ENCODE measurements around the gene ACOX3.

Gene ACOX3

DNA sequence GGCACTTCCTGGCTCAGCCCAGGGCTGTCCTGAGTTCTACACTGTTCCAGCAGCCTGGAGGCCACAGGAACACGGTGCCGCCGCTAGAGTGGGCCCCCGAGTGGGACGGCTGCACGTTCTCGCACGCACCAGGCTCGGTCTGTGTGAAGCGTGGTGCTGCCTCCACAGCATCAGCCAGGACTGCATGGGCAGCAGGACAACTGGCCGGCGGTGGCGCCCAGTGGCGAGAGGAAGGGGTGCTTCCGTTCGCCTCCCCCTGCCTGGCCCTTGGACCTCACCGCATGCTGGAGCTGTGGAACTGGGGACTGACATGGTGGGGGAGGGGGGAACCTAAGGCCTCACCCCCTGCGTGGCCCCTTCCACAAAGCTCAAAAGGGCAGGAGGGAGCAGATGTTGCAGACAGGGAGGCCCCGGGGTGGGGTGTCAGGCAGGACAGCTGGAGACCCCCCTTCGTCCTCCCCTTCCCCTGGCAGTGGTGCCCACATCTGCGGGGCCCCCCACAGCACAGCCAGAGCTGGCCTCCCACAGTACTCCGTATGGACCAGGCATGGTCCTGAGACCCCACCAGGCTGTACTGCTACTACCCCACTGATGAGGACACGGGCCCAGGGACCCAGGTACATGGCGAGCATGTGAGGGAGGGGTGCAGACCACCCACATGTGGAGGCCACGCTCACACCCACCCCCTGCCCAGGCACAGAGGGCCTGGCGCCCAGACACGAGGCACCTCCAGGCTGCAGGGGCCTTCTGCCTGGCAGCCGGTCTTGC, 58.5 kb downstream of the ACOX3 start:
- Histone ChIP-seq H3K27me3 (ENCODE audit: insufficient read depth, low read length) (no peaks in the 10 kb centered on the region), H3K4me3 (ENCODE audit: low read length) (no peak overlapping the region), H3K36me3 (ENCODE audit: insufficient read depth, low read depth, low read length) (no peaks in the 10 kb centered on the region), H3K9me3 (ENCODE audit: insufficient read depth, low read depth, low read length) (no peaks in the 10 kb centered on the region), H3K9ac (ENCODE audit: low read depth, low read length) (no peak overlapping the region), H3K27ac (ENCODE audit: low read length) (no peak overlapping the region), H3K4me1 (ENCODE audit: insufficient read depth, low read length) (no peaks in the 10 kb centered on the region)

GRCh38 chr4:8380511-8381415, 59.8 kb downstream of the ACOX3 start:
- Histone ChIP-seq H3K4me3 (ENCODE audit: low read length) (no peak overlapping the region), H3K9me3 (ENCODE audit: insufficient read depth, low read depth, low read length) (no peaks in the 10 kb centered on the region), H3K27me3 (ENCODE audit: insufficient read depth, low read length) (no peaks in the 10 kb centered on the region), H3K27ac (ENCODE audit: low read length) (no peak overlapping the region), H3K4me1 (ENCODE audit: insufficient read depth, low read length) (no peaks in the 10 kb centered on the region), H3K9ac (ENCODE audit: low read depth, low read length) (no peak overlapping the region), H3K36me3 (ENCODE audit: insufficient read depth, low read depth, low read length) (no peaks in the 10 kb centered on the region)

DNA sequence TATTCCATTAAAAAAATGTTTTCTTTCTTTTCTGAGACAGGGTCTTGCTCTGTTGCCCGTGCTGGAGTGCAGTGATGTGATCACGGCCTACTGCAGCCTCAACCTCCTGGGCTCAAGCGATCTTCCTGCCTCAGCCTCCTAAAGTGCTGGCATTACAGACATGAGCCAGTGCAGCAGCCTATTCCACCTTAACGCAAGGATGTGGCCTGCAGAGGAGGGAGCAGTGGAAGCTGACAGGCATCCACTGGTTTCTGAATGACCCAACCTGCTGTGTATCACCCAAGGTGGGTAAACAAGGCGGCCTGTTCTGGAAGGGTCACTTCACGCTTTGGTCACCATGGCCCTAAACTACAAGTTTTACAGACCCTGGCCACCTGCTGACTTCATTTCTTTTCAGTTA, 60.8 kb downstream of the ACOX3 start:
- H3K27me3 ChIP-seq (ENCODE audit: insufficient read depth, low read length), result no peaks in the 10 kb centered on the region
- H3K4me1 ChIP-seq (ENCODE audit: insufficient read depth, low read length), result no peaks in the 10 kb centered on the region
- no peaks in the 10 kb centered on the region for H3K9me3 ChIP-seq (ENCODE audit: insufficient read depth, low read depth, low read length)
- no peak overlapping the region for H3K4me3 ChIP-seq (ENCODE audit: low read length)
- no peaks in the 10 kb centered on the region for H3K36me3 ChIP-seq (ENCODE audit: insufficient read depth, low read depth, low read length)
- no peak overlapping the region for H3K9ac ChIP-seq (ENCODE audit: low read depth, low read length)
- no peak overlapping the region for H3K27ac ChIP-seq (ENCODE audit: low read length)

- no peaks in the 10 kb centered on the region for H3K36me3 ChIP-seq (ENCODE audit: insufficient read depth, low read depth, low read length)
- H3K9ac ChIP-seq (ENCODE audit: low read depth, low read length), result no peak overlapping the region
- no peaks in the 10 kb centered on the region for H3K9me3 ChIP-seq (ENCODE audit: insufficient read depth, low read depth, low read length)
- no peak overlapping the region for H3K4me3 ChIP-seq (ENCODE audit: low read length)
- H3K27ac ChIP-seq (ENCODE audit: low read length), result no peak overlapping the region
- H3K27me3 ChIP-seq (ENCODE audit: insufficient read depth, low read length), result no peaks in the 10 kb centered on the region
- no peaks in the 10 kb centered on the region for H3K4me1 ChIP-seq (ENCODE audit: insufficient read depth, low read length)
Observed at GRCh38 chr4:8379281-8379680, 61.2 kb downstream of the ACOX3 start.

GRCh38 chr4:8378776-8379175, 61.7 kb downstream of the ACOX3 start:
- no peak overlapping the region for H3K27ac ChIP-seq (ENCODE audit: low read length)
- no peak overlapping the region for H3K9ac ChIP-seq (ENCODE audit: low read depth, low read length)
- H3K27me3 ChIP-seq (ENCODE audit: insufficient read depth, low read length), result no peaks in the 10 kb centered on the region
- H3K9me3 ChIP-seq (ENCODE audit: insufficient read depth, low read depth, low read length), result no peaks in the 10 kb centered on the region
- no peak overlapping the region for H3K4me3 ChIP-seq (ENCODE audit: low read length)
- no peaks in the 10 kb centered on the region for H3K4me1 ChIP-seq (ENCODE audit: insufficient read depth, low read length)
- H3K36me3 ChIP-seq (ENCODE audit: insufficient read depth, low read depth, low read length), result no peaks in the 10 kb centered on the region

DNA sequence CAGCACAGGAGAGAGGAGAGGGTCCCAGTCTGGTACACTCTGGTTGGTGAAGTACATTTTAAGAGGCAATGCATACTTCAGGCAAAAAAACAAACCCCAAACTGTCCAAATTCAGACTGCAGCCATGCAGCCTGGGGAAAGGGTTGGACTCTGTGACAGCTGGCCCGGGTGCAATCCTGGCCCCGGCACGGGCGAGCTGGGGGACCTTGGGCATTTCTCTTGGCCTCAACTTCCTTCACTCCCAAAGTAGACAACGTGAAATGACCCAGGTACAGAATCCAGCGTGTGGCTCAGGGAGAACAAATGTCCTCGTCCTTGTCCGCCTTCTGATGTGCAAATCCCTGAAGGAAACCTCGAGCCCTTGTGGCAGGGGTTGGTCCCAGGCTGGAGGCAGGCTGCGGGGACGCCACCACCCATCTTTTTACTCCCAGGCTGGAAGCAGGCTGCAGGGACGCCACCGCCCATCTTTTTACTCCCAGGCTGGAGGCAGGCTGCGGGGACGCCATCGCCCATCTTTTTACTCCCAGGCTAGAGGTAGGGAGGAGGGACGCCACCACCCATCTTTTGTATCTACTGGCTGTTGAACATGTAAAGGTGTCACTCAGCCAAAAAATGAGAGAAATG, 62.3 kb downstream of the ACOX3 start:
- no peaks in the 10 kb centered on the region for H3K9me3 ChIP-seq (ENCODE audit: insufficient read depth, low read depth, low read length)
- H3K27me3 ChIP-seq (ENCODE audit: insufficient read depth, low read length), result no peaks in the 10 kb centered on the region
- H3K4me1 ChIP-seq (ENCODE audit: insufficient read depth, low read length), result no peaks in the 10 kb centered on the region
- no peaks in the 10 kb centered on the region for H3K36me3 ChIP-seq (ENCODE audit: insufficient read depth, low read depth, low read length)
- no peak overlapping the region for H3K9ac ChIP-seq (ENCODE audit: low read depth, low read length)
- H3K27ac ChIP-seq (ENCODE audit: low read length), result no peak overlapping the region
- H3K4me3 ChIP-seq (ENCODE audit: low read length), result no peak overlapping the region

DNA sequence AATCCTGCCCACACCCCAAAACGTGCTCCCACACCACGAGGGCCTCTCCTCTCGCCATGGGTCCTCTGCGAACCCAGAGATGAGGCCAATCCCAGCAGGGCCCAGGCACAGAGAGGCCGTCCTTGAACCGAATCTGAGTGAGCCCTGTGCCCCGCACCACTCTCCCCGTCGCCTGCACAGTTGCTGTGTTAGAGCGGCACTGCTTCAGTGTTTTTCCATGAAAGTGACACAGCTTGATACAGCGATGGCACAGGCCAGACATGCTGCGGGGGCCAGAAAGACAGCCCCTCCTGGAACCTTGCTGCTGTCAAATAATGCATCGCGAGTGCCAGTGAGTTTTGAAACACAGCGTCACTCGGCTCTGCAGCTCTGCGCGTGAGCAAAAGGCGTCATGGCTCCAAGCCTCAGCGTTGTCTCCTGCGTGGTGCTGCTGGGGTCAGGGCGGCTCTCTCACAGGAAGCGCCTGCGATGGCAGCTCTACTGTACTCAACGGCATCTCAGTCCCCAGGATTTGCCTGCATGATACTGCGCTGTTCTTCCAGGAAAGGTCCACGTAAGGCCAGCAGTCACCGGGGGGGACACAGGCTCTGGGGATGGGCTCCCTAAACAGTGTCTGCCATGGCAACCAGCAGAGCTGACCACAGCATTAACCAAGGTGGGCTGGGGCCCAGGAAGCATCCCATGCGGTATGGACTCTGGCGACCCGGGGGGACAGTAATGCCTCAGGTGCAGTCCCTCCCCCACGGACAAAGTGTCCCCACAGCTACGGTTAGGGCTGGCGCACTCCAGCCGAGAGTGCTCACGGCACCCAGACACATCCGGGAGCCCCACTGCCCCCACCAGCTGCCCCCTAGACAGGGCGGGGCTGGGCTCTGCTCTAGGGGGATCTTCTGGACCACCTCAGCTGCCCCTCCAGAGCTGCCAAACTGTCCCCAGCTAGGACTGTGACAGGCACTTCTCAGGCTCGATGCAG, 63.1 kb downstream of the ACOX3 start:
- Histone ChIP-seq H3K27ac (ENCODE audit: low read length) (no peak overlapping the region), H3K9me3 (ENCODE audit: insufficient read depth, low read depth, low read length) (no peaks in the 10 kb centered on the region), H3K4me3 (ENCODE audit: low read length) (no peak overlapping the region), H3K27me3 (ENCODE audit: insufficient read depth, low read length) (no peaks in the 10 kb centered on the region), H3K36me3 (ENCODE audit: insufficient read depth, low read depth, low read length) (no peaks in the 10 kb centered on the region), H3K4me1 (ENCODE audit: insufficient read depth, low read length) (no peaks in the 10 kb centered on the region), H3K9ac (ENCODE audit: low read depth, low read length) (no peak overlapping the region)

DNA sequence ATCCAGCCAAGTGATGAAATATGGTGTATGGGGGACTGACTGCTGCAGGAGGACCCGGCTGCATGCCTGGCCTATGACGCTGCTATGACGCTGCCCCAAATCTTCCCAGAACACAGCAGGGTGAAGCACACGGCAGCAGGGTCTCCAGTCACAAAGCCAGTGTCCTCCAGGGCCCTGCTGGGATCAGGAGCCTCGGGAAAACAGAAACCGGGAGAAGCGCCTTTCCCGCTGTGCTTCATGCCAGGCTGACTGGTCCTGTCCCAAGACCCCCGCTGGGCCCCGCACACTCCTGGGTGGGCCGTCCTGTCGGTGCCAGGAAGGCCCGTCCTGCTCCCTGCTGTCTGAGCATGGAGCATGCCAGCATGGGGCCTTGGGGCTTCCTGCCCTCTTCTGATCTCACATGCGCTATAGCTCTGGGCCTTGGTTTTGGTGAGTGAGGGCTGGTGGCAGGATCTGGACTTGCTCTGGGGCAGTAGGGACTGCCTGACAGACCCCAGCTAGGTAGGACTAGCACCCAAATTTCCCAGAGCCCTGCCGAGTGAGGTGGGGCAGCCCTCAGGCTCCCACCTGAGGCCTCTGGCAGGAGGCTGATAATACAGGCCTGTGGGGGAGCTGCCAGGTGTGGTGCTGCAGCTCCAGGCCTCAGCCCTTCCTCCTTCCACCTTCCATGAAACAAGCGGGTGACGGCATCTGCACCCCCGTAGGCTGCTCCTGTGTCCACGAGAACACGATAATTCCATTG, 64.0 kb downstream of the ACOX3 start:
- Histone ChIP-seq H3K9ac (ENCODE audit: low read depth, low read length) (no peak overlapping the region), H3K27ac (ENCODE audit: low read length) (no peak overlapping the region), H3K4me1 (ENCODE audit: insufficient read depth, low read length) (no peaks in the 10 kb centered on the region), H3K36me3 (ENCODE audit: insufficient read depth, low read depth, low read length) (no peaks in the 10 kb centered on the region), H3K27me3 (ENCODE audit: insufficient read depth, low read length) (no peaks in the 10 kb centered on the region), H3K4me3 (ENCODE audit: low read length) (no peak overlapping the region), H3K9me3 (ENCODE audit: insufficient read depth, low read depth, low read length) (no peaks in the 10 kb centered on the region)

DNA sequence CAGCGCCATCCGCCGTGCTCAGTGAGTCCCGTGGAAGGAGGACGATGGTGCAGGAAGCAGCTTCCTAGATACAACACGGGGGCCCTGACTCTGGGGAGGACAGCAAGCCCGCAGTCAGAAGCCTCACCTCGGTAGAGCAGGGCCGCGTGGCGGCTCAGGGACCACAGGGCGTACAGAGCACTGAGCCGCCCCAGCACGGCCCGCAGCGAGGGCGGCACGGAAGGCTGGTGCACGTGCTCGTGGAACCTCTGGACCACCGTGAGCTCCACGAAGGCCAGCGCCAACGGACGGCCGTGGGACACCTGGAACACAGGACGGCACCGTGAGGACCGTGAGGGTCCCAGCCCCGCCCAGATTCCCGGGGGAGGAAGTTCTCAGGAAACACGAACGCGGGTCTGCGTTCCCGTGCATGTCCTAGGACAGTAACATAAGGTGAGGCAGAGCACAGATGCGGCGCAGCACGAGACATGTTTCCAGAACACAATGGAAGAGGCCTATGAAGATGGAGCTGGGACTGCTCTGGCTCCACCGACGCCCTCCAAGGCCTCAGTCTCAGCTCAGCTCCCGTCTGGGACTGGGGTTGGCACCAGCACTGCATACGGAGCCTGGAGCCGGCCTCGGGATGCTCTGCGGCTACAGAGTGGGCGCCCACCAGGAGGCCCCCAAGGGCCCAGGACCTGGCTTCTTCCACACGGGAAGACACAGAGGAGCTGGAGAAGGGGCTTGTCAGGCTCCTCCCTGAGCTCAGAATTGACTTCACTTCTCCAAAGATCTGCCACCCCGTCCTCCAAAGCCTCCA, 65.5 kb downstream of the ACOX3 start:
- Histone ChIP-seq H3K4me3 (ENCODE audit: low read length) (no peak overlapping the region), H3K27ac (ENCODE audit: low read length) (no peak overlapping the region), H3K9me3 (ENCODE audit: insufficient read depth, low read depth, low read length) (no peaks in the 10 kb centered on the region), H3K9ac (ENCODE audit: low read depth, low read length) (no peak overlapping the region), H3K27me3 (ENCODE audit: insufficient read depth, low read length) (no peaks in the 10 kb centered on the region), H3K36me3 (ENCODE audit: insufficient read depth, low read depth, low read length) (no peaks in the 10 kb centered on the region), H3K4me1 (ENCODE audit: insufficient read depth, low read length) (no peaks in the 10 kb centered on the region)

DNA sequence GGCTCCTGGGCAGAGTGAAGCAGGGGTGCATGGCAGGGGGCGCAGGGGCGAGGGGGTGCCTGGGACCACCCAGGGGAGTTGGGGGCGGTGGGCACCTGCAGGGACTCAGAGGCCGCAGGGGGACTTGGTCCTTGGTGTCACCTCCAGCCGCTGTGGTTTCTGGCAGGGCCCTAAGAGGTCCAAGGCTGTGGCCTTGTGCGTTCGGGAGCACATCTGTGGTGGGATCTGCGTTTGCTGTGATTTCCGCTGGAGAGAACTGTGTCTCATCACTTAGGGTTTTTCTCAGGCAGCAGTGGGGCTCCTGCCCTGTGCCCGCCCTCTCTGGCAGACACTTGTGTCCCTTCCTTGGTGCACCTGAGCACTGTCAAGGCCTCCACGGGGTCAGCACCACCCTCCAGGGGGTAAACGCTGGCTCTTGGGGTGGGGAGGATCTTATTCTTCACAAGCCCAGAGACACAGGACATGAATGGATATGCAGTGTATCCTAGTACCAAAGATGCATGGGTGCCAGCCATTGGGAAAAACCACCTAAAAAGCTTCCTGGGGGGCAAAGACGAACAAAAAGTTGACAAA, 66.5 kb downstream of the ACOX3 start:
- Histone ChIP-seq H3K9ac (ENCODE audit: low read depth, low read length) (no peak overlapping the region), H3K4me3 (ENCODE audit: low read length) (no peak overlapping the region)

More for the DNA sequence above, 66.5 kb downstream of the ACOX3 start:
- H3K27me3 ChIP-seq (ENCODE audit: insufficient read depth, low read length), result no peaks in the 10 kb centered on the region
- H3K9me3 ChIP-seq (ENCODE audit: insufficient read depth, low read depth, low read length), result no peaks in the 10 kb centered on the region
- H3K4me1 ChIP-seq (ENCODE audit: insufficient read depth, low read length), result no peaks in the 10 kb centered on the region
- no peak overlapping the region for H3K27ac ChIP-seq (ENCODE audit: low read length)
- no peaks in the 10 kb centered on the region for H3K36me3 ChIP-seq (ENCODE audit: insufficient read depth, low read depth, low read length)

Measured in iPS-20b (cell line).